Neural progenitor cell (in vitro differentiated cells): ENCODE measurements around the gene IRX5. TPM values are rescaled to one million over a fixed set of nuclear protein-coding genes. Genes with fewer than 3 reads are reported as not detected.
A peak's percentile ranks its signal among the peaks of the same experiment; 100 is the strongest.

Experiments
- DNase-seq: peaks from one replicate; pipeline ENCODE4 v3.0.0-alpha.2; 2016; ENCODE audit warnings: low spot score
- H2AFZ ChIP-seq: fragments of 200-600 bp; sonication (generic); replicated peaks from 2 replicates; pipeline ENCODE4 v1.6.1; 2016; ENCODE audit warnings: antibody characterized with exemption
- H3F3A ChIP-seq: fragments of 200-600 bp; sonication (generic); 2 replicates; pipeline ENCODE4 v1.6.1; 2016; ENCODE audit warnings: antibody characterized with exemption, low read depth
- H3K27ac ChIP-seq: fragments of 200-600 bp; sonication (generic); 2 replicates; pipeline ENCODE4 v1.5.1; 2016; ENCODE audit warnings: mild to moderate bottlenecking
- H3K27me3 ChIP-seq: fragments of 200-600 bp; sonication (generic); 2 replicates; pipeline ENCODE4 v1.6.1; 2016; ENCODE audit warnings: mild to moderate bottlenecking, moderate library complexity
- H3K36me3 ChIP-seq: fragments of 200-600 bp; sonication (generic); 2 replicates; pipeline ENCODE4 v1.5.1; 2016
- H3K4me1 ChIP-seq: fragments of 200-600 bp; sonication (generic); 2 replicates; pipeline ENCODE4 v1.6.1; 2016; ENCODE audit warnings: mixed run types
- H3K4me2 ChIP-seq: fragments of 200-600 bp; sonication (generic); 2 replicates; pipeline ENCODE4 v1.6.1; 2016
- H3K4me3 ChIP-seq: fragments of 200-600 bp; sonication (generic); 2 replicates; pipeline ENCODE4 v1.5.1; 2016
- H3K79me2 ChIP-seq: fragments of 200-600 bp; sonication (generic); 2 replicates; pipeline ENCODE4 v1.6.1; 2016; ENCODE audit warnings: low read depth
- H3K9ac ChIP-seq: fragments of 200-600 bp; sonication (generic); 2 replicates; pipeline ENCODE4 v1.6.1; 2016
- H3K9me3 ChIP-seq: fragments of 200-600 bp; sonication (generic); 2 replicates; pipeline ENCODE4 v1.5.1; 2016; ENCODE audit warnings: low read depth
- H4K20me1 ChIP-seq: fragments of 200-600 bp; sonication (generic); 2 replicates; pipeline ENCODE4 v1.6.1; 2016; ENCODE audit warnings: low read depth
- H3K27ac Mint-ChIP-seq: 3 replicates; pipeline ENCODE4 v1.8.0; 2021; ENCODE audit warnings: mixed read lengths
- H3K27me3 Mint-ChIP-seq: 2 replicates; pipeline ENCODE4 v1.8.0; 2022; ENCODE audit warnings: low read depth, mild to moderate bottlenecking, inconsistent platforms, moderate library complexity, mixed read lengths; ENCODE audit not compliant: insufficient read depth
- H3K36me3 Mint-ChIP-seq: 3 replicates; pipeline ENCODE4 v1.8.0; 2021; ENCODE audit warnings: mixed read lengths
- H3K4me1 Mint-ChIP-seq: 3 replicates; pipeline ENCODE4 v1.8.0; 2021; ENCODE audit warnings: mixed read lengths
- H3K4me3 Mint-ChIP-seq: 3 replicates; pipeline ENCODE4 v1.8.0; 2021; ENCODE audit warnings: mild to moderate bottlenecking, moderate library complexity, mixed read lengths
- H3K9me3 Mint-ChIP-seq: 3 replicates; pipeline ENCODE4 v1.8.0; 2020; ENCODE audit warnings: mixed read lengths
- CTCF ChIP-seq: fragments of 200-600 bp; sonication (generic); IDR thresholded peaks from 2 replicates; pipeline ENCODE4 v1.5.1; 2017; ENCODE audit warnings: antibody characterized with exemption, mild to moderate bottlenecking
- EZH2 ChIP-seq: fragments of 200-600 bp; sonication (generic); IDR thresholded peaks from 2 replicates; pipeline ENCODE4 v1.6.1; 2017; ENCODE audit warnings: antibody characterized with exemption, mild to moderate bottlenecking, moderate library complexity
- EZH2phosphoT487 ChIP-seq: fragments of 200-600 bp; sonication (generic); IDR thresholded peaks from 2 replicates; pipeline ENCODE4 v1.6.1; 2017; ENCODE audit warnings: antibody characterized with exemption
- total RNA-seq: library from RNA; depleted of rRNA; stranded (reverse); fragments of >200 nt; gene quantifications from 2 replicates; pipeline ENCODE4 v1.2.3, GENCODE V29; 2015; ENCODE audit warnings: low replicate concordance

Gene IRX5
- total RNA-seq, 1 donor from 2014 or later: 1.6 TPM

GRCh38 chr16:54930869-54931119, 129 bp downstream of the IRX5 start:
- peaks cover 66% of the 10 kb centered on the region for H3K27me3 ChIP-seq

GRCh38 chr16:54931120-54932014, 702 bp downstream of the IRX5 start:
- Mint-ChIP-seq H3K4me1 (peaks cover 41% of the 10 kb centered on the region), H3K36me3 (peaks cover 12% of the 10 kb centered on the region), H3K27ac (peak overlapping the region; percentile 17), H3K9me3 (no peaks in the 10 kb centered on the region), H3K4me3 (peak overlapping the region; percentile 94), H3K27me3 (peaks cover 33% of the 10 kb centered on the region)
- Histone ChIP-seq H3K27me3 (peaks cover 66% of the 10 kb centered on the region), H3K4me3 (peak overlapping the region; percentile 79), H4K20me1 (peaks cover 52% of the 10 kb centered on the region), H3K79me2 (peaks cover 22% of the 10 kb centered on the region), H3K9ac (no peak overlapping the region), H3K36me3 (no peaks in the 10 kb centered on the region), H3K4me2 (peak overlapping the region; percentile 96), H3K27ac (no peak overlapping the region), H3F3A (peaks cover 53% of the 10 kb centered on the region), H2AFZ (peak overlapping the region; percentile 78), H3K9me3 (no peaks in the 10 kb centered on the region), H3K4me1 (peaks cover 25% of the 10 kb centered on the region)
- peak; percentile 79 for DNase-seq
- TF ChIP-seq EZH2phosphoT487 (peak; percentile 68), EZH2 (no peak)

More at GRCh38 chr16:54930869-54931119, 129 bp downstream of the IRX5 start:
- Histone ChIP-seq H3K4me2 (peak overlapping the region; percentile 96), H3K4me3 (peak overlapping the region; percentile 79), H2AFZ (peak overlapping the region; percentile 87), H4K20me1 (peaks cover 51% of the 10 kb centered on the region), H3K27ac (no peak overlapping the region), H3K36me3 (no peaks in the 10 kb centered on the region), H3K9ac (no peak overlapping the region), H3K9me3 (no peaks in the 10 kb centered on the region), H3K79me2 (peaks cover 28% of the 10 kb centered on the region), H3F3A (peaks cover 48% of the 10 kb centered on the region), H3K4me1 (peaks cover 25% of the 10 kb centered on the region)
- no peak for DNase-seq
- peak overlapping the region; percentile 99 for H3K4me3 Mint-ChIP-seq
- no peak overlapping the region for H3K27ac Mint-ChIP-seq
- peaks cover 47% of the 10 kb centered on the region for H3K4me1 Mint-ChIP-seq
- H3K36me3 Mint-ChIP-seq: peaks cover 12% of the 10 kb centered on the region
- TF ChIP-seq EZH2phosphoT487: no peak
- TF ChIP-seq EZH2: no peak
- TF ChIP-seq CTCF: no peak
- H3K27me3 Mint-ChIP-seq: peaks cover 32% of the 10 kb centered on the region
- no peaks in the 10 kb centered on the region for H3K9me3 Mint-ChIP-seq

- Mint-ChIP-seq H3K27me3 (peaks cover 37% of the 10 kb centered on the region), H3K36me3 (peaks cover 12% of the 10 kb centered on the region)
- H3K27ac ChIP-seq: no peak overlapping the region
Measured at GRCh38 chr16:54932021-54932660, 1.5 kb downstream of the IRX5 start.

More at GRCh38 chr16:54932021-54932660, 1.5 kb downstream of the IRX5 start:
- H3K4me2 ChIP-seq: peak overlapping the region; percentile 96
- H3F3A ChIP-seq: peaks cover 61% of the 10 kb centered on the region
- peak overlapping the region; percentile 79 for H3K4me3 ChIP-seq
- H3K79me2 ChIP-seq: peaks cover 14% of the 10 kb centered on the region
- H3K36me3 ChIP-seq: no peaks in the 10 kb centered on the region
- peaks cover 66% of the 10 kb centered on the region for H3K27me3 ChIP-seq
- DNase-seq: peak; percentile 47
- H3K27ac Mint-ChIP-seq: peak overlapping the region; percentile 88
- peak; percentile 90 for TF ChIP-seq EZH2
- peak; percentile 79 for TF ChIP-seq EZH2phosphoT487
- TF ChIP-seq CTCF: no peak
- peak overlapping the region; percentile 78 for H2AFZ ChIP-seq
- H3K4me1 Mint-ChIP-seq: peaks cover 40% of the 10 kb centered on the region
- H3K9me3 Mint-ChIP-seq: no peaks in the 10 kb centered on the region
- H4K20me1 ChIP-seq: peaks cover 48% of the 10 kb centered on the region
- H3K9ac ChIP-seq: no peak overlapping the region
- H3K9me3 ChIP-seq: no peaks in the 10 kb centered on the region
- peak overlapping the region; percentile 94 for H3K4me3 Mint-ChIP-seq
- H3K4me1 ChIP-seq: peaks cover 20% of the 10 kb centered on the region
